HG03565 (cell line): Measurements from ENCODE around the gene SVIL.
"Not testable (repeated sequence)": the region's sequence is repeated elsewhere in the genome, so short reads cannot be mapped to it uniquely, and the experiment has no call there.

Source experiments
- ATAC-seq: cut with Tn5 transposase; IDR thresholded peaks from one replicate; pipeline ENCODE4 v1.9.1; 2021; ENCODE audit warnings: mild to moderate bottlenecking, moderate library complexity; ENCODE audit not compliant: unreplicated experiment

The SVIL gene

GRCh38 chr10:29606693-29607092, 28.1 kb downstream of the SVIL start:
- not testable (repeated sequence) for ATAC-seq

GRCh38 chr10:29604291-29604825, 30.4 kb downstream of the SVIL start:
- no peak for ATAC-seq

- ATAC-seq = no peak
Measured at GRCh38 chr10:29603223-29603896, 31.4 kb downstream of the SVIL start.

- no peak for ATAC-seq
Measured at GRCh38 chr10:29600821-29601220, 34.0 kb downstream of the SVIL start.

- no peak for ATAC-seq
Measured at GRCh38 chr10:29600067-29600466, 34.7 kb downstream of the SVIL start.

- no peak for ATAC-seq
Measured at GRCh38 chr10:29598851-29599311, 35.9 kb downstream of the SVIL start.

GRCh38 chr10:29596826-29597225, 37.9 kb downstream of the SVIL start:
- ATAC-seq = no peak

- ATAC-seq = no peak
Measured at GRCh38 chr10:29596356-29596755, 38.4 kb downstream of the SVIL start.

GRCh38 chr10:29595636-29596225, 39.0 kb downstream of the SVIL start:
- ATAC-seq = no peak

GRCh38 chr10:29595146-29595545, 39.6 kb downstream of the SVIL start:
- no peak for ATAC-seq

- ATAC-seq = no peak
Measured at GRCh38 chr10:29591651-29591968, 43.2 kb downstream of the SVIL start.

GRCh38 chr10:29590915-29591650, 43.7 kb downstream of the SVIL start:
- no peak for ATAC-seq

- no peak for ATAC-seq
Measured at GRCh38 chr10:29588629-29589421, 45.9 kb downstream of the SVIL start.

- not testable (repeated sequence) for ATAC-seq
Measured at GRCh38 chr10:29587750-29588628, 46.8 kb downstream of the SVIL start.

- ATAC-seq = not testable (repeated sequence)
Measured at GRCh38 chr10:29587102-29587749, 47.5 kb downstream of the SVIL start.

- ATAC-seq = no peak
Measured at GRCh38 chr10:29586509-29586908, 48.3 kb downstream of the SVIL start.

- ATAC-seq = no peak
Measured at GRCh38 chr10:29585488-29585976, 49.2 kb downstream of the SVIL start.

GRCh38 chr10:29584436-29584835, 50.3 kb downstream of the SVIL start:
- no peak for ATAC-seq

- no peak for ATAC-seq
Measured at GRCh38 chr10:29583674-29584073, 51.1 kb downstream of the SVIL start.
